GM12878 (cell line): ENCODE data around the gene CATSPERZ. TPM values are rescaled to one million over a fixed set of nuclear protein-coding genes. Genes with fewer than 3 reads are reported as not detected.
A peak's percentile ranks its signal among the peaks of the same experiment; 100 is the strongest.

Source experiments
- ATAC-seq: fragments of 200-7000 bp; cut with Tn5 transposase; 3 replicates; pipeline ENCODE4 v1.9.1; 2020; ENCODE audit warnings: mild to moderate bottlenecking, moderate library complexity
- BruUV-seq: library from RNA; stranded (reverse); fragments of 400-500 nt; replicated peaks from 2 replicates; lab custom pipeline; 2021; lab: Mats Ljungman, UMichigan
- CTCF ChIA-PET: fragments of 300-600 bp; sonication (Branson Sonifier 250); formaldehyde crosslinking; extraction: SDS; loops from one replicate; lab custom pipeline; 2021; ENCODE audit warnings: inconsistent platforms; lab: Yijun Ruan, JAX
- POLR2A ChIA-PET: fragments of 350-600 bp; formaldehyde crosslinking; extraction: SDS; loops from one replicate; lab custom pipeline; 2021; ENCODE audit warnings: inconsistent platforms; lab: Charles Lee
- RAD21 ChIA-PET: fragments of 300-600 bp; sonication (Branson Sonifier 250); formaldehyde crosslinking; loops from one replicate; lab custom pipeline; 2023; ENCODE audit warnings: antibody characterized with exemption; ENCODE audit not compliant: unreplicated experiment; lab: Charles Lee
- SMC1A ChIA-PET: fragments of 300-600 bp; sonication (Branson Sonifier 250); formaldehyde crosslinking; loops from one replicate; lab custom pipeline; 2023; ENCODE audit not compliant: unreplicated experiment, uncharacterized antibody; lab: Charles Lee
- DNase-seq: peaks from one replicate; pipeline ENCODE4 v3.0.0-alpha.2; 2011; ENCODE audit warnings: low read depth, low spot score
- FAIRE-seq: peaks from 3 replicates; lab custom pipeline; 2011; peaks lifted over from hg19 to GRCh38; lab: Jason Lieb, UNC
- H2AFZ ChIP-seq: 2 replicates; pipeline ENCODE4 v1.6.0; 2011; ENCODE audit warnings: low read depth, low read length, control low read depth; ENCODE audit not compliant: control insufficient read depth
- H3K27ac ChIP-seq: 2 replicates; pipeline ENCODE4 v1.5.1; 2011; ENCODE audit warnings: control low read depth; ENCODE audit not compliant: control insufficient read depth, insufficient read depth
- H3K27me3 ChIP-seq, 2 experiments: replicated peaks in 1 of 2; 2 replicates each; pipeline versions ENCODE4 v1.6.0 to v1.6.1; 2011; ENCODE audit warnings: low read length in 1 of 2; ENCODE audit not compliant: control insufficient read depth in 2 of 2, insufficient read depth in 2 of 2
- H3K36me3 ChIP-seq, 2 experiments: 2 replicates each; pipeline ENCODE4 v1.5.1; 2011; ENCODE audit warnings: low read length in 1 of 2; ENCODE audit not compliant: control insufficient read depth in 2 of 2, insufficient read depth in 2 of 2
- H3K4me1 ChIP-seq: 2 replicates; pipeline ENCODE4 v1.6.1; 2011; ENCODE audit warnings: mild to moderate bottlenecking, low read length, moderate library complexity, mixed read lengths; ENCODE audit not compliant: control insufficient read depth, insufficient read depth
- H3K4me2 ChIP-seq: 2 replicates; pipeline ENCODE4 v1.6.0; 2011; ENCODE audit warnings: control low read depth; ENCODE audit not compliant: control insufficient read depth, insufficient read depth
- H3K4me3 ChIP-seq: fragments of 200-600 bp; sonication (generic); 2 replicates; pipeline ENCODE4 v1.5.1; 2016
- H3K79me2 ChIP-seq: 2 replicates; pipeline ENCODE4 v1.6.0; 2011; ENCODE audit warnings: low read length; ENCODE audit not compliant: control insufficient read depth, insufficient read depth
- H3K9ac ChIP-seq: 2 replicates; pipeline ENCODE4 v1.8.0; 2011; ENCODE audit warnings: low read length, control low read depth, mixed read lengths; ENCODE audit not compliant: control insufficient read depth, insufficient read depth
- H3K9me3 ChIP-seq: replicated peaks from 3 replicates; pipeline ENCODE4 v1.5.1; 2011; ENCODE audit warnings: mild to moderate bottlenecking, low read length; ENCODE audit not compliant: control insufficient read depth, insufficient read depth
- H4K20me1 ChIP-seq: 2 replicates; pipeline ENCODE4 v1.6.0; 2011; ENCODE audit not compliant: control insufficient read depth, insufficient read depth
- CHD4 ChIP-seq: fragments of 200-600 bp; sonication (generic); IDR thresholded peaks from 2 replicates; pipeline ENCODE4 v1.6.1; 2016; ENCODE audit warnings: mild to moderate bottlenecking
- EGR1 ChIP-seq, 2 experiments: IDR thresholded peaks; 1 replicate in 1 of 2; 2 replicates in 1 of 2; pipeline ENCODE4 v1.6.1; 2011 to 2012; ENCODE audit warnings: low read depth in 2 of 2, low read length in 2 of 2, borderline replicate concordance in 1 of 2, mild to moderate bottlenecking in 1 of 2, moderate library complexity in 1 of 2
- HDGF ChIP-seq: fragments of 450-650 bp; IDR thresholded peaks from 2 replicates; pipeline ENCODE4 v1.6.1; 2016; ENCODE audit warnings: antibody characterized with exemption
- IKZF1 ChIP-seq: fragments of 450-650 bp; conservative IDR thresholded peaks from 2 replicates; pipeline ENCODE4 v1.6.1; 2017; ENCODE audit warnings: antibody characterized with exemption, mild to moderate bottlenecking
- IKZF2 ChIP-seq, 2 experiments: fragments of 450-650 bp; IDR thresholded peaks; 2 replicates each; pipeline ENCODE4 v1.6.1; 2017; ENCODE audit warnings: mild to moderate bottlenecking in 2 of 2, moderate library complexity in 2 of 2
- NBN ChIP-seq: fragments of 450-650 bp; IDR thresholded peaks from 2 replicates; pipeline ENCODE4 v1.6.1; 2016
- POLR2A ChIP-seq: IDR thresholded peaks from 2 replicates; pipeline ENCODE4 v1.6.1; 2011; ENCODE audit warnings: low read depth, mild to moderate bottlenecking, low read length
- RELB ChIP-seq: fragments of 450-650 bp; IDR thresholded peaks from 2 replicates; pipeline ENCODE4 v1.6.1; 2017; ENCODE audit warnings: low read depth, mild to moderate bottlenecking, moderate library complexity
- TAF1 ChIP-seq: IDR thresholded peaks from 2 replicates; pipeline ENCODE4 v1.6.1; 2011; ENCODE audit warnings: mild to moderate bottlenecking, low read depth, low read length, borderline replicate concordance
- TBL1XR1 ChIP-seq: IDR thresholded peaks from 2 replicates; pipeline ENCODE4 v1.6.1; 2012; ENCODE audit warnings: low read depth, low read length, improper control_type of control experiment
- TCF12 ChIP-seq: IDR thresholded peaks from 2 replicates; pipeline ENCODE4 v1.6.1; 2011; ENCODE audit warnings: low read depth, mild to moderate bottlenecking, low read length
- ZNF207 ChIP-seq: fragments of 450-650 bp; IDR thresholded peaks from 2 replicates; pipeline ENCODE4 v1.6.1; 2014; ENCODE audit warnings: antibody characterized with exemption, mild to moderate bottlenecking, borderline replicate concordance
- WGBS: methylation state at CpG from one replicate; pipeline ENCODE4 v1.1.6; 2016; ENCODE audit warnings: low lambda C conversion rate; ENCODE audit not compliant: insufficient replicate concordance, insufficient coverage; ENCODE audit errors: missing lambda C conversion rate; 5-methylcytosine and 5-hydroxymethylcytosine counted together
- in situ Hi-C: fragments of 300-500 bp; cut with MboI; formaldehyde crosslinking; loops from 9 replicates; pipeline ENCODE4 v1.14.3; 2018; ENCODE audit warnings: mixed read lengths
- intact Hi-C: fragments of 100-400 bp; cut with micrococcal nuclease; formaldehyde crosslinking; loops from one replicate; pipeline ENCODE4 v1.14.2; 2022; ENCODE audit not compliant: unreplicated experiment
- polyA plus RNA-seq, 11 experiments: library from polyadenylated mRNA; depleted of rRNA in 4 of 11; unstranded in 6 of 11; stranded (reverse) in 5 of 11; fragments of >200 nt; fragmentation: Nextera tagmentation in 4 of 11; fragmentation: Illumina TruSeq in 1 of 11; extraction: Ambion mirVana in 4 of 11; extraction: Trizol in 1 of 11; gene quantifications; 1 replicate in 1 of 11; 2 replicates in 10 of 11; pipeline versions ENCODE4 v1.2.1 to v1.2.3, GENCODE V29; 2011 to 2016; ENCODE audit warnings: inconsistent platforms in 2 of 11, missing spikeins in 2 of 11, low read depth in 1 of 11
- total RNA-seq, 4 experiments: library from RNA; depleted of rRNA in 3 of 4; stranded (reverse); fragments of >200 nt in 3 of 4; fragmentation: Illumina TruSeq in 1 of 4; extraction: Trizol in 1 of 4; gene quantifications; 2 replicates each; pipeline versions ENCODE4 v1.2.1 to v1.2.3, GENCODE V29; 2013 to 2021
- TF ChIP-seq, protein P1 (sequence below), 3 experiments: IDR thresholded peaks in 2 of 3; conservative IDR thresholded peaks in 1 of 3; 2 replicates each; pipeline ENCODE4 v1.5.1; 2011; ENCODE audit warnings: low read depth in 3 of 3, low read length in 3 of 3, mild to moderate bottlenecking in 3 of 3, control low read depth in 2 of 3, moderate library complexity in 2 of 3, inconsistent platforms in 1 of 3, mixed read lengths in 1 of 3; ENCODE audit not compliant: control insufficient read depth in 2 of 3, insufficient read depth in 1 of 3; ENCODE audit errors: extremely low read depth in 1 of 3

Gene CATSPERZ
- total and polyA plus RNA-seq, 10 of the 15 experiments (the other 5 are each of a cell fraction or from before 2014, with no cell fraction given): 0.12 to 0.31 TPM; not detected in 8

- CTCF ChIA-PET: interaction anchor here (0.6 to 4.8 kb wide), 12 partner anchors 8 to 89 kb away, joined by 3 to 64 read pairs (median 6); partner anchors contain the start of genes CATSPERZ, FERMT3, FKBP2 and STIP1
- Histone ChIP-seq H4K20me1 (no peaks in the 10 kb centered on the region), H3K4me3 (peak overlapping the region; percentile 66), H3K4me2 (peak overlapping the region; percentile 100), H3K9me3 (no peaks in the 10 kb centered on the region), H3K79me2 (no peaks in the 10 kb centered on the region; the same call in 1 of the 2 replicates), H2AFZ (peak overlapping the region; percentile 65), H3K36me3 (no peaks in the 10 kb centered on the region; a peak in 2 of 4 replicates), H3K4me1 (peaks cover 6% of the 10 kb centered on the region)
- peak; percentile 21 for ATAC-seq
- no peak for DNase-seq
- BruUV-seq: no TSS peak
- POLR2A ChIA-PET: interaction anchor here (0.6 to 2.0 kb wide), 6 partner anchors 11 to 53 kb away, joined by 3 to 12 read pairs (median 6); partner anchors contain the start of genes ESRRA, FERMT3 and FKBP2
- intact Hi-C loops: no loop called here
- in situ Hi-C loops: no loop called here
- no peak for FAIRE-seq
- 1% methylated on average over 20 of the region's 23 CpGs for WGBS
- TF ChIP-seq HDGF: peak; percentile 44; the same call in 1 of the 2 replicates
- TF ChIP-seq, protein P1, sequence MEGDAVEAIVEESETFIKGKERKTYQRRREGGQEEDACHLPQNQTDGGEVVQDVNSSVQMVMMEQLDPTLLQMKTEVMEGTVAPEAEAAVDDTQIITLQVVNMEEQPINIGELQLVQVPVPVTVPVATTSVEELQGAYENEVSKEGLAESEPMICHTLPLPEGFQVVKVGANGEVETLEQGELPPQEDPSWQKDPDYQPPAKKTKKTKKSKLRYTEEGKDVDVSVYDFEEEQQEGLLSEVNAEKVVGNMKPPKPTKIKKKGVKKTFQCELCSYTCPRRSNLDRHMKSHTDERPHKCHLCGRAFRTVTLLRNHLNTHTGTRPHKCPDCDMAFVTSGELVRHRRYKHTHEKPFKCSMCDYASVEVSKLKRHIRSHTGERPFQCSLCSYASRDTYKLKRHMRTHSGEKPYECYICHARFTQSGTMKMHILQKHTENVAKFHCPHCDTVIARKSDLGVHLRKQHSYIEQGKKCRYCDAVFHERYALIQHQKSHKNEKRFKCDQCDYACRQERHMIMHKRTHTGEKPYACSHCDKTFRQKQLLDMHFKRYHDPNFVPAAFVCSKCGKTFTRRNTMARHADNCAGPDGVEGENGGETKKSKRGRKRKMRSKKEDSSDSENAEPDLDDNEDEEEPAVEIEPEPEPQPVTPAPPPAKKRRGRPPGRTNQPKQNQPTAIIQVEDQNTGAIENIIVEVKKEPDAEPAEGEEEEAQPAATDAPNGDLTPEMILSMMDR (IDR thresholded peaks at IDR 0.05 in 2 of 3, conservative IDR thresholded peaks at IDR 0.05 in 1 of 3; ENCODE audit: control insufficient read depth in 2 of 3, extremely low read depth in 1 of 3, insufficient read depth in 1 of 3, low read depth in 3 of 3, low read length in 3 of 3): peak; percentile 35 to 54 (median 36); a peak in 4 of 6 replicates
- TF ChIP-seq RELB: 0 out of 2 replicates have a peak, but pooled peaks have one; percentile 37
- no peak for TF ChIP-seq CHD4
- no peak for TF ChIP-seq ZNF207
- 0 out of 2 replicates have a peak, but pooled peaks have one; percentile 6 for TF ChIP-seq TCF12
- no peak for TF ChIP-seq TAF1
- TF ChIP-seq TBL1XR1: no peak
- peak; percentile 39; the same call in 1 of the 2 replicates for TF ChIP-seq IKZF1
- TF ChIP-seq IKZF2 (IDR thresholded peaks at IDR 0.05): peak; percentile 28 to 43; a peak in 3 of 4 replicates
- no peak for TF ChIP-seq POLR2A
- 0 out of 3 replicates have a peak, but pooled peaks of 1 of the 2 experiments have one; percentile 1 for TF ChIP-seq EGR1 (IDR thresholded peaks at IDR 0.05; ENCODE audit: borderline replicate concordance in 1 of 2, low read depth in 2 of 2, low read length in 2 of 2)
- 0 out of 2 replicates have a peak, but pooled peaks have one; percentile 36 for TF ChIP-seq NBN
- TF ChIP-seq, all 136 proteins: peak for 8
- SMC1A ChIA-PET: interaction anchor here (1.7 kb wide), 1 partner anchor 47 kb away, joined by 15 read pairs; the partner anchor contains the start of gene FERMT3
- Histone ChIP-seq H3K27me3 (no peaks in the 10 kb centered on the region), H3K27ac (no peak overlapping the region), H3K9ac (peak overlapping the region; percentile 82)
- RAD21 ChIA-PET: interaction anchor here (0.6 to 3.1 kb wide), 9 partner anchors 8 to 66 kb away, joined by 3 to 30 read pairs (median 4); partner anchors contain the start of genes CATSPERZ, ESRRA, FERMT3 and FKBP2
These were observed 47.9 kb upstream of the CATSPERZ start for GRCh38 chr11:64252003-64252872.
